HCEC 1CT (cell line): ENCODE results near the gene KCNMA1.

ENCODE experiments used
- DNase-seq: peaks from one replicate; pipeline ENCODE4 v3.0.0-alpha.2; 2017

The KCNMA1 gene

DNA sequence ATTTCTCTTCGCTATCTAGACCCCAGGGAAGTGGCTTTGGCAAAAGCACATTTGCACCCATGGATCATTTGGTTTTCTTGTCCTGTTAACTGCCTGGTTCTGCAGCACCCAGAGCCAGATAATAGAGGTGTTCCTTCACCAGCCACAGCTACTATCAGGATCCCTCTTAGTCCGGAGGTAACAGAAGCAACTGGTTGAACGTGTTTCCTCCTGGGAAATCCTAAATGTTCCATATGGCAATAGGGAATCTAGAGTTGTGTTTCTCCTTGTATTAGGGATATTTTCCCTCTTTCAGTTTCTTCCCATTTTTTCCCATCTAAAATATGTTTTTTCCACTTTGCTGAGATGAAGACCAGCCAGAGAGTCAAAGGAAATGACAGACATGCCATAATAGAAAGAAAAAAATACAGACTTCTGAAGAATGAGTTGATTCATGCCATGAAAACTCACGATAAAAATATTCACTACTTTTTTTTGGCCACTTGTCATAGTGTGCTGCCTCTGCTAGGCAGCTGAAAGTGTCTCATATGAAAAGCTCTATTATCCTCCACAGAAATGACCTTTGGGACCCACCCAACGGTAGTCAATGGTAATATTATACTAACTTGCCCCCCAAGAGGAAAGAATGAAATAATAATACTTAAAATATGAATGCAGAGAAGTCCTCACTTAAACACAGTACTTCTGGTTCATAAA, 472.8 kb downstream of the KCNMA1 start:
- peak; percentile 71 for DNase-seq

GRCh38 chr10:77163670-77164348, 473.8 kb downstream of the KCNMA1 start:
- DNase-seq: peak; percentile 98

DNA sequence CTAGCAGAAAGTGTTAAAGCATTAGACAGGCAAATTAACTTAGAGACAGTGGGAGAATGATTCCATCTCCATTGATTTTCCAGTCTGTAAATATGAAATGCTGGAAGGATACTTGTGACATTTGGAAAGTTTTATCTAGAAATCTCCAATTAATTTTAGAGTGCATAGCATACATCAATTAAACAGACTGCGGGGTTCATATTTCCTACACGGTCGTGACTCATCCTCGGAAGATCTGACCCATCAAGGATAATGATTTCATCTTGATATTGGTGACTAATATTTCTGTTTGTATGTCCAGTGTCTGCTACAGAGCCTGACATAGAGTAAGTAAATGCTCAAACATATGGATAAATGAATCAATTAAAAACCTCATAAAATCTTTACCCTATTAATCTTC, 474.9 kb downstream of the KCNMA1 start:
- DNase-seq: peak; percentile 84

- DNase-seq: peak; percentile 97
These were observed 476.9 kb downstream of the KCNMA1 start for GRCh38 chr10:77160679-77161078.

GRCh38 chr10:77159538-77160110, 478.0 kb downstream of the KCNMA1 start:
- no peak for DNase-seq

- no peak for DNase-seq
These were observed 478.9 kb downstream of the KCNMA1 start for GRCh38 chr10:77158666-77159065.

- no peak for DNase-seq
These were observed 480.2 kb downstream of the KCNMA1 start for GRCh38 chr10:77157248-77158019.

GRCh38 chr10:77156406-77156879, 481.2 kb downstream of the KCNMA1 start:
- DNase-seq: peak; percentile 58

GRCh38 chr10:77152256-77152655, 485.4 kb downstream of the KCNMA1 start:
- DNase-seq: no peak

DNA sequence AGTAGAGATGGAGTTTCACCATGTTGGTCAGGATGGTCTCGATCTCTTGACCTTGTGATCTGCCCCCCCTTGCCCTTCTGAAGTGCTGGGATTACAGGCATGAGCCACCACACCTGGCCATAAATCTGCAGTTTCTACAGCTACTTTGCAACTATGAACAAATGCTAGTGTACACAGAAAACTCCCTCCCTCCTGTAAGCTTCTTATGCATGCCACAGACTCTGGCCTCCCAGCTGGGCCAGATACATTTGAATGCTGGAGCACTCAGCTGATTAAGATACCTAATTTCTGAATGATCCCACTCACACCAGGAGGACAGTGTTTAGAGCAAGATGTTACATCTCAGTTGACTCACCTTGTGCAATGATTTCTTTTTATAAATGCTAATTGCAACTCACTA, 486.2 kb downstream of the KCNMA1 start:
- DNase-seq: no peak

DNA sequence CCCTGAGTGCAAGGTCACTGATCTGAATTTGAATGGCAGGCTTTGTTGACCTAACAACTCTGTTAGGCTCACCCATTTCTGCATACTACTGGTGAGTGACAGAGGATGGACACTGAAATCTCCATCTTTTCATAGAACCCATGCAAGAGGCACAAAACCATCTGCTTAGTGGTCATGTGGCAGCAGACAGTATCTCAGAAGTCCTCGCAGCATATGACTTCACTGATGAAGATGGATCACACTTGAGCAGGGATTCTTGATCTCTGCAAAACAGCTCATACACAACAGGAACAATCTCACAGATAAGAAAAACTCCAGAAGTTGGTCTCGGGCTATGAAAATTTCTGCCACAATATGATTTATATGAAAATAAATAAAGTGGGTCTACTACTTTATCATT, 487.9 kb downstream of the KCNMA1 start:
- no peak for DNase-seq

- DNase-seq: no peak
These were observed 488.6 kb downstream of the KCNMA1 start for GRCh38 chr10:77149001-77149400.

- DNase-seq: no peak
These were observed 489.7 kb downstream of the KCNMA1 start for GRCh38 chr10:77147871-77148270.

GRCh38 chr10:77146712-77147336, 490.8 kb downstream of the KCNMA1 start:
- DNase-seq: no peak

GRCh38 chr10:77144656-77145055, 493.0 kb downstream of the KCNMA1 start:
- DNase-seq: no peak

GRCh38 chr10:77139252-77140160, 498.1 kb downstream of the KCNMA1 start:
- no peak for DNase-seq

DNA sequence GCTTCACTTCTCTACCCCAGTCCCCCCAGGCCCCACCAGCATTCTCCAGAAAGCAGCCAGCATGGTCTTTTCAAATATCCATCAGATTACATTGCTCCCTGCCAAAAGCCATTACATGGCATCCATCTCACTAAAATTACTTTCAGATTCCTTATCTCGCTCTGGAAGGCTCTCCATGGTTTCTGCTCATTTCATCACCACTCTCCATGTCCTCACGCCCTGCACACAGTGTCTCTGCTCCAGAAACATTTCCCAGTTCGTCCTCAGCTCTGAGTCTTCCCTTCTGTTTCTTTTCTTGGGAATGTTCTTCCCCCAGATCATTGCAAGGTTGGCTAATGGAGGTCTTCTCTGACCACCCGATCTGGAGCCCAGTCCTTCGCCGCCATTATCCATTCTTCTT, 499.1 kb downstream of the KCNMA1 start:
- DNase-seq: no peak

DNA sequence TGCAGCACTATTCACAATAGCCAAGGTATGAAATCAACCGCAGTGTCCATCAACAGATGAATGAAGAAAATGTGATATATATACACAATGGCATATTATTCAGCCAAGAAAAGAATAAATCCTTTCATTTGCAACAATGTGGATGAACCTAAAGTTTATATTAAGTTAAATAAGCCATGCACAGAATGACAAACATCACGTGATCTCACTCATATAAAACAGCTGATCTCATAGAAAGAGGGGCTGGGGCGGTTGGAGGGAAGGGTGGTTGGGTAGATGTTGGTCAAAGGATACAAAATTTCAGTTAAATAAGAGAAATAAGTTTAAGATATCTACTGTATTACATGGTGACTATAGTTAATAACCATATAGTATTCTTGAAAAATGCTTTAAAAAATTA, 502.1 kb downstream of the KCNMA1 start:
- no peak for DNase-seq

DNA sequence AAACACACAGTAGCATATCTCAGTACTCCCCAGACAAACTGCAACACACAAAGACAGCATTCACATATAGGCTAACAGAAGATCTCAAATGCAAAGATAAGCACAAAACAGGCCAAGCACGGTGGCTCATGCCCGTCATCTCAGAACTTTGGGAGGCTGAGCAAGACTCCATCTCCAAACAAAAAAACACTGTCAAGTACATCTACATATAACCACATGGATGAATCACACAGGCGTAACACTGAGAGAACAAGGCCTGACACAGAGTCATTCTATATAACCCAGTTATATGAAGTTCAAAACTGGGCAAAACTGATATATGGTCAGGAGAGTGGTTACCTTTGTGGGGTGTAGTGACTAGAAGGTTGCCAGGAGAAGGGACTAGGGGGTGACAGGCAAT, 506.4 kb downstream of the KCNMA1 start:
- peak; percentile 57 for DNase-seq

GRCh38 chr10:77127243-77127642, 510.4 kb downstream of the KCNMA1 start:
- no peak for DNase-seq

DNA sequence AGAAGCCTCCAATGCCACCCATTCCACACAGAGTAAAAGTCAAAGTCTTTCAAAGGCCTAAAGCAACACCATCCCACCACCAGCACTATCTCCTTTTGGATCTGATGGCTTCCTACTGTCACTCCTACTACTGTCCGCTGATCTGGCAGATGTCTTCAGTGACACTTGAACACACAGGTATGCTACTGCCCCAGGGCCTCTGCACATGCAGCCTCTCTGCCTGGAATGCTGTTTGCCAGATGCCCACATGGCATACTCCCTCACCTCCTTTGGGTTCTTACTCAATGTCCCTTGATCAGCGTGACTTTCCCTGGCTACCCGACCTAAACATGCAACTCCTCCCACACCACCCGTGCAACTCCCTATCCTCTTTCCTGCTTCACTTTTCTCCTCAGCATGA, 512.4 kb downstream of the KCNMA1 start:
- DNase-seq: no peak

- no peak for DNase-seq
These were observed 514.3 kb downstream of the KCNMA1 start for GRCh38 chr10:77123330-77123729.
